Measurements from ENCODE around the gene TLE4. TPM values are rescaled to one million over a fixed set of nuclear protein-coding genes. Genes with fewer than 3 reads are reported as not detected.

TLE4 gene
- total RNA-seq, 1 donor from 2014 or later: 10.8 TPM

GRCh38 chr9:79568337-79569101 lies 3.2 kb upstream of the TLE4 start:
- no peak for TF ChIP-seq CTCF (IDR thresholded peaks at IDR 0.05; ENCODE audit: insufficient read depth, low read length, severe bottlenecking)
- H3K36me3 ChIP-seq (ENCODE audit: control insufficient read depth, insufficient read depth, low read length): no peaks in the 10 kb centered on the region
- DNase-seq (ENCODE audit: low read depth) (no peak), FAIRE-seq (no peak)
- H3K27me3 ChIP-seq (ENCODE audit: control insufficient read depth, insufficient read depth, low read length): no peaks in the 10 kb centered on the region
- no peak overlapping the region for H3K4me3 ChIP-seq (ENCODE audit: low read depth, low read length)

- Histone ChIP-seq H3K27me3 (ENCODE audit: control insufficient read depth, insufficient read depth, low read length) (no peaks in the 10 kb centered on the region), H3K36me3 (ENCODE audit: control insufficient read depth, insufficient read depth, low read length) (no peaks in the 10 kb centered on the region), H3K4me3 (ENCODE audit: low read depth, low read length) (peak overlapping the region; percentile 50)
- DNase-seq (ENCODE audit: low read depth) (no peak), FAIRE-seq (no peak)
- TF ChIP-seq CTCF (IDR thresholded peaks at IDR 0.05; ENCODE audit: insufficient read depth, low read length, severe bottlenecking): no peak
These were observed 1.8 kb upstream of the TLE4 start for GRCh38 chr9:79569814-79570447.

- DNase-seq (ENCODE audit: low read depth): no peak
- TF ChIP-seq CTCF (IDR thresholded peaks at IDR 0.05; ENCODE audit: insufficient read depth, low read length, severe bottlenecking): no peak
- FAIRE-seq: no peak
- Histone ChIP-seq H3K4me3 (ENCODE audit: low read depth, low read length) (peak overlapping the region; percentile 50), H3K36me3 (ENCODE audit: control insufficient read depth, insufficient read depth, low read length) (no peaks in the 10 kb centered on the region), H3K27me3 (ENCODE audit: control insufficient read depth, insufficient read depth, low read length) (no peaks in the 10 kb centered on the region)
These were observed 1.1 kb upstream of the TLE4 start for GRCh38 chr9:79570448-79571308.

- H3K27me3 ChIP-seq (ENCODE audit: control insufficient read depth, insufficient read depth, low read length): no peaks in the 10 kb centered on the region
- H3K4me3 ChIP-seq (ENCODE audit: low read depth, low read length): peak overlapping the region; percentile 79
- DNase-seq (ENCODE audit: low read depth): no peak
- FAIRE-seq: no peak
- TF ChIP-seq CTCF (IDR thresholded peaks at IDR 0.05; ENCODE audit: insufficient read depth, low read length, severe bottlenecking): no peak
- H3K36me3 ChIP-seq (ENCODE audit: control insufficient read depth, insufficient read depth, low read length): no peaks in the 10 kb centered on the region
These were observed 355 bp downstream of the TLE4 start for GRCh38 chr9:79572032-79572607.

GRCh38 chr9:79572608-79573411 lies 1.0 kb downstream of the TLE4 start:
- H3K27me3 ChIP-seq (ENCODE audit: control insufficient read depth, insufficient read depth, low read length): no peaks in the 10 kb centered on the region
- no peak for FAIRE-seq
- DNase-seq (ENCODE audit: low read depth): no peak
- no peak for TF ChIP-seq CTCF (IDR thresholded peaks at IDR 0.05; ENCODE audit: insufficient read depth, low read length, severe bottlenecking)
- H3K4me3 ChIP-seq (ENCODE audit: low read depth, low read length): peak overlapping the region; percentile 79
- no peaks in the 10 kb centered on the region for H3K36me3 ChIP-seq (ENCODE audit: control insufficient read depth, insufficient read depth, low read length)

Measured in bronchial epithelial cell (primary cell).